OCI-LY3 (cell line): ENCODE data around the gene PAXIP1.

Source experiments
- H2AFZ ChIP-seq: fragments of 200-600, 300-600 bp; shearing (Covaris generic); 2 replicates; pipeline ENCODE4 v1.6.0; 2014; ENCODE audit warnings: antibody characterized with exemption, low read depth, low read length
- H3K27ac ChIP-seq: fragments of 200-600, 300-600 bp; sonication (generic); 2 replicates; pipeline ENCODE4 v1.5.1; 2014; ENCODE audit warnings: mild to moderate bottlenecking, low read length, moderate library complexity, mixed read lengths
- H3K27me3 ChIP-seq: fragments of 200-600, 300-600 bp; sonication (generic); 2 replicates; pipeline ENCODE4 v1.6.1; 2014; ENCODE audit warnings: low read depth, low read length, mixed read lengths
- H3K36me3 ChIP-seq: fragments of 200-600, 300-600 bp; sonication (generic); replicated peaks from 2 replicates; pipeline ENCODE3; 2014; ENCODE audit warnings: low read depth, low read length, mixed read lengths
- H3K4me1 ChIP-seq: fragments of 300-600, 200-600 bp; sonication (generic); 2 replicates; pipeline ENCODE4 v1.6.1; 2014; ENCODE audit warnings: low read length, mixed read lengths
- H3K4me2 ChIP-seq: fragments of 200-600, 300-600 bp; sonication (generic); 2 replicates; pipeline ENCODE4 v1.6.1; 2014; ENCODE audit warnings: low read length, mixed read lengths
- H3K4me3 ChIP-seq: fragments of 300-600, 200-600 bp; sonication (generic); 2 replicates; pipeline ENCODE4 v1.5.1; 2014; ENCODE audit warnings: antibody characterized with exemption, mild to moderate bottlenecking, low read length, moderate library complexity
- H3K79me2 ChIP-seq: fragments of 300-600, 200-600 bp; shearing (Covaris generic); 2 replicates; pipeline ENCODE4 v1.6.1; 2014; ENCODE audit warnings: mild to moderate bottlenecking, low read length, mixed read lengths
- H3K9ac ChIP-seq: fragments of 300-600, 200-600 bp; shearing (Covaris generic); 2 replicates; pipeline ENCODE4 v1.6.0; 2014; ENCODE audit warnings: mild to moderate bottlenecking, low read length, moderate library complexity
- H3K9me3 ChIP-seq: fragments of 200-600, 300-600 bp; shearing (Covaris generic); 2 replicates; pipeline ENCODE4 v1.6.1; 2014; ENCODE audit warnings: low read length, mixed read lengths; ENCODE audit not compliant: insufficient read depth
- H4K20me1 ChIP-seq: fragments of 200-600, 300-600 bp; sonication (generic); 2 replicates; pipeline ENCODE4 v1.6.1; 2016; ENCODE audit warnings: low read length, mixed read lengths; ENCODE audit not compliant: insufficient read depth
- EZH2phosphoT487 ChIP-seq: fragments of 200-600 bp; shearing (Covaris generic); IDR thresholded peaks from 2 replicates; pipeline ENCODE4 v1.6.1; 2018; ENCODE audit warnings: antibody characterized with exemption, mixed run types, low read depth
- TF ChIP-seq, protein P1 (sequence below): fragments of 200-600, 300-600 bp; sonication (generic); IDR thresholded peaks from 2 replicates; pipeline ENCODE4 v1.5.1; 2014; ENCODE audit warnings: antibody characterized with exemption, low read length, low read depth

PAXIP1 gene

DNA sequence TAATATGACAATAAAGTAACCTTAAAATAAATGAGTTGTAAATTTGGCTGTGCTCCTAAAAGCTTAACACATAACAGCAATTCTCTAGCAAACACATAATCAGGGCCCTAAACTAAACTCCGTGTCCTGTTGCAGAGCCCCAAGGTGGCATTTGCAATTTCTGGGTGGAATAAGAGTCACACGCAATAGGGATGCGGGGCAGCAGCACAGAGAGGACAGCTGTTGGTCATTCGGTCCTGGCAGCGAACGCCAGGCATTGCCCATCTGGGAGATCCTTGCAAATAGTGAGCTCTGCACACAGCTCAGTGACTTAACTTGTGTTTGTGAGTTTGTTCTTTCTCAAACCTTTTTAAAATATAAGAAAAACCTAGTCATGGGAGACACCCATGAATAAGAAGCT lies 25.7 kb downstream of the PAXIP1 start:
- Histone ChIP-seq H3K36me3 (peaks cover 57% of the 10 kb centered on the region), H3K4me2 (no peak overlapping the region), H3K27ac (no peak overlapping the region), H3K4me3 (no peak overlapping the region), H3K4me1 (peaks cover 22% of the 10 kb centered on the region), H3K9ac (no peak overlapping the region), H2AFZ (no peak overlapping the region), H4K20me1 (peaks cover 11% of the 10 kb centered on the region; the same call in 1 of the 2 replicates), H3K9me3 (no peaks in the 10 kb centered on the region), H3K27me3 (no peaks in the 10 kb centered on the region), H3K79me2 (peaks cover 59% of the 10 kb centered on the region)
- TF ChIP-seq, protein P1, sequence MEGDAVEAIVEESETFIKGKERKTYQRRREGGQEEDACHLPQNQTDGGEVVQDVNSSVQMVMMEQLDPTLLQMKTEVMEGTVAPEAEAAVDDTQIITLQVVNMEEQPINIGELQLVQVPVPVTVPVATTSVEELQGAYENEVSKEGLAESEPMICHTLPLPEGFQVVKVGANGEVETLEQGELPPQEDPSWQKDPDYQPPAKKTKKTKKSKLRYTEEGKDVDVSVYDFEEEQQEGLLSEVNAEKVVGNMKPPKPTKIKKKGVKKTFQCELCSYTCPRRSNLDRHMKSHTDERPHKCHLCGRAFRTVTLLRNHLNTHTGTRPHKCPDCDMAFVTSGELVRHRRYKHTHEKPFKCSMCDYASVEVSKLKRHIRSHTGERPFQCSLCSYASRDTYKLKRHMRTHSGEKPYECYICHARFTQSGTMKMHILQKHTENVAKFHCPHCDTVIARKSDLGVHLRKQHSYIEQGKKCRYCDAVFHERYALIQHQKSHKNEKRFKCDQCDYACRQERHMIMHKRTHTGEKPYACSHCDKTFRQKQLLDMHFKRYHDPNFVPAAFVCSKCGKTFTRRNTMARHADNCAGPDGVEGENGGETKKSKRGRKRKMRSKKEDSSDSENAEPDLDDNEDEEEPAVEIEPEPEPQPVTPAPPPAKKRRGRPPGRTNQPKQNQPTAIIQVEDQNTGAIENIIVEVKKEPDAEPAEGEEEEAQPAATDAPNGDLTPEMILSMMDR, result no peak
- no peak for TF ChIP-seq EZH2phosphoT487

- H4K20me1 ChIP-seq, result peaks cover 11% of the 10 kb centered on the region; the same call in 1 of the 2 replicates
- no peaks in the 10 kb centered on the region for H3K27me3 ChIP-seq
- no peak overlapping the region for H3K27ac ChIP-seq
- no peak overlapping the region for H2AFZ ChIP-seq
- no peak overlapping the region for H3K4me2 ChIP-seq
- H3K9ac ChIP-seq, result no peak overlapping the region
- H3K79me2 ChIP-seq, result peaks cover 63% of the 10 kb centered on the region
- H3K36me3 ChIP-seq, result peaks cover 57% of the 10 kb centered on the region
- H3K4me1 ChIP-seq, result peaks cover 18% of the 10 kb centered on the region
- H3K4me3 ChIP-seq, result no peak overlapping the region
- no peaks in the 10 kb centered on the region for H3K9me3 ChIP-seq
- TF ChIP-seq, protein P1, result no peak
- no peak for TF ChIP-seq EZH2phosphoT487
These were observed 26.1 kb downstream of the PAXIP1 start for GRCh38 chr7:154976844-154977243.

DNA sequence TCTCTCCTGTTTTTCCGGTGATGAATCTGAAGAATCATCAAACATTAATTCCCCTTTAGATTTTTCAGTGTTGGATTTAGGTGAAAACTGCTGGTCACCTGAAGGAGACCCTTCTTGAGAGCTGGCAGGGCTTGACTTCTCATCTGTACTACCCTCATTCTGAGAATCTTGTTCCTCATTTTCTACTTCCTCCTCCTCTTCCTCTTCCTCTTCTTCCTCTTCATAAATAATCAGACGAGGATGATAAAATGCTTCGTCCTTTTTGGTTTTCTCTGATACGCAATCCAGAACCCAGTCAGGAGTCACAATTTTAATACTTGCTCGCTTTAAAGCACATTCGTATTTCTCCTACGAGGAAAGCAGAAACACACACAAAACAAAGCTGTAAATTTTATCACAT lies 26.9 kb downstream of the PAXIP1 start:
- Histone ChIP-seq H3K4me3 (no peak overlapping the region), H3K79me2 (peaks cover 67% of the 10 kb centered on the region), H2AFZ (no peak overlapping the region), H4K20me1 (peaks cover 14% of the 10 kb centered on the region; the same call in 1 of the 2 replicates), H3K27me3 (no peaks in the 10 kb centered on the region), H3K9me3 (no peaks in the 10 kb centered on the region), H3K27ac (no peak overlapping the region), H3K4me2 (no peak overlapping the region), H3K4me1 (peaks cover 14% of the 10 kb centered on the region), H3K36me3 (peaks cover 60% of the 10 kb centered on the region), H3K9ac (no peak overlapping the region)
- TF ChIP-seq EZH2phosphoT487, result no peak
- TF ChIP-seq, protein P1, result no peak

- H4K20me1 ChIP-seq, result peaks cover 14% of the 10 kb centered on the region; the same call in 1 of the 2 replicates
- peaks cover 76% of the 10 kb centered on the region for H3K79me2 ChIP-seq
- no peak overlapping the region for H3K4me2 ChIP-seq
- no peak overlapping the region for H2AFZ ChIP-seq
- H3K9ac ChIP-seq, result no peak overlapping the region
- no peaks in the 10 kb centered on the region for H3K9me3 ChIP-seq
- H3K4me3 ChIP-seq, result no peak overlapping the region
- TF ChIP-seq, protein P1, result no peak
- TF ChIP-seq EZH2phosphoT487, result no peak
- H3K27me3 ChIP-seq, result no peaks in the 10 kb centered on the region
- H3K36me3 ChIP-seq, result peaks cover 60% of the 10 kb centered on the region
- no peak overlapping the region for H3K27ac ChIP-seq
- peaks cover 14% of the 10 kb centered on the region for H3K4me1 ChIP-seq
These were observed 29.5 kb downstream of the PAXIP1 start for GRCh38 chr7:154973381-154973780.
